GM18507 (cell line): ENCODE results near the gene CHRDL1.
"Not testable (repeated sequence)": the region's sequence is repeated elsewhere in the genome, so short reads cannot be mapped to it uniquely, and the experiment has no call there.

Source experiments
- DNase-seq: peaks from one replicate; pipeline ENCODE4 v3.0.0; 2011; ENCODE audit warnings: low read depth; ENCODE audit not compliant: insufficient read length; ENCODE audit errors: extremely low spot score
- FAIRE-seq: peaks from 2 replicates; lab custom pipeline; 2011; peaks lifted over from hg19 to GRCh38; lab: Jason Lieb, UNC

Gene CHRDL1

GRCh38 chrX:110671068-110671803, 124.4 kb downstream of the CHRDL1 start:
- FAIRE-seq = peak; percentile 71

DNA sequence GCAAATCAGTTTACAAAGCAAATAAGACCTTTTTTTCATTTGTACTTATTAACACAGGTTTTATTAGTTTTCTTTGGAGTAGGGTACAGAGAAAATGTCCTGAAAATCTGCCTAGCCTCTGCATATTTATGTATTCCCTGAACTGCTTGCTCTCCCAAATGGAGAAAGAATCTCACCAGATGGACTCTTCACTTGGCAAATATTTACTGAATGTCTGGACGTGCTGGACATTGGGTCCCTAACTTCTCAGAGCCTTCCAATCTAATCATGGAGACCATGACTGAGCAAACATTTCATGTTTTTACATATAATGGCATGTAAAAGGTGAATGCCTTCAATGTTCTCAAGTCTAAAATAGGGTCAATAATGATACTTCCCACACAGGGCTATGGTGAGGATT, 126.0 kb downstream of the CHRDL1 start:
- DNase-seq = no peak
- no peak for FAIRE-seq

More at GRCh38 chrX:110671068-110671803, 124.4 kb downstream of the CHRDL1 start:
- DNase-seq = no peak

DNA sequence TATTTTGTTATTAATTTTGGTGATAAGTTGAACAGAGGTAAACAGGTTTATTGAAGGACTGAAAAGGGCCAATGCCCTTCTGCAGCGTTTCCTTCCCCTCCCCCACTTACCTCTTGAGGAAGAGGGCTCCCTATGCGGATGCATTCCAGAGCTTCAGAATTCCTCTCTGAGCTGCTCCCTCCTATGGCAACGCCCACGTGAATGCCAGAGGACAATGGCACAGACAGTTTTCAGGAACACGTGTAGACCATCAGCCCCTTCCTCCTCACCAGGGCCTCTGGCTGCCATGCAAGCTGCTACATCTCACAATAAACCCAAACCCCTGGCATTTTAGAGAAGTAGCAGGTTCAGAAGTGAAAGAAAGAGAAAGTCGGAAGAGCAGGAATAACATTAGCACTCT, 127.9 kb downstream of the CHRDL1 start:
- DNase-seq (no peak), FAIRE-seq (no peak)

DNA sequence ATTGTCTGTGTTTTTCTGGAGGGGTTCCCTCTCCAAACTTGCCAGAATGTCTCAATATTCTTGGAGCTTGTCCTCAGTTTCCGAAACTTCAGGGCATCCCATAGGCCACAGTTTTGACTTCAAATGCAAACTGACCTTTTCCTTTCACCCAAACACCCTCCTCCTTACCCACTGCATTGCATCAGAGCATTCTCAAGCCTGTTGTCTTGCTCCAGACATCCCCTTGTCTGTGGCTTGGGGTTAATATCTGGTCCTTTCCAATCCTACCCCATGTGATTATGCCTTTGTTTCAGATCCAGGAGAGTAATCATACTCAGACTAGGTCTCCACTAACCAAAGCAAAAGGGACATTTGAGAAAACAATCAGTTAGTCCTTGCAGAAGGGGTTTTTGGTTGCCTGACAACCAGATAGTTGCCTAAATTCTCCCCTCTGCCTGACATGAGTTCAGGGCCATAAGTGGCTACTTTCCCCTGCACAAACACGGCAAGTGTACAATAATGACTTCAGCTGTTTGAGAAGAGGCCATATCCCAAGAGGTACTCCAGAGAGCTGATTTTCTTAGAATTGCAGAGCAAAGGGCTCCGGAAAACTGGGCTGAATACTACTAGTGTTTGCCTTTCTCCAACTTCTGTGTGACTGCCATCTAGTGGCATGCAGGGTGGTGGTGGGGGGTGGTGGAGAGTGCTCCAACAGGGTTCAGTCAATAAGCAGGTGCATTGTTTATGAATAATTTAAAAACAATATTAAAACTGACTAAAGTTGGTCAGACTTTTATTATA, 130.2 kb downstream of the CHRDL1 start:
- DNase-seq (no peak), FAIRE-seq (peak; percentile 82)

GRCh38 chrX:110657073-110657472, 138.5 kb downstream of the CHRDL1 start:
- DNase-seq = no peak
- no peak for FAIRE-seq

GRCh38 chrX:110654280-110654679, 141.3 kb downstream of the CHRDL1 start:
- not testable (repeated sequence) for DNase-seq, FAIRE-seq

DNA sequence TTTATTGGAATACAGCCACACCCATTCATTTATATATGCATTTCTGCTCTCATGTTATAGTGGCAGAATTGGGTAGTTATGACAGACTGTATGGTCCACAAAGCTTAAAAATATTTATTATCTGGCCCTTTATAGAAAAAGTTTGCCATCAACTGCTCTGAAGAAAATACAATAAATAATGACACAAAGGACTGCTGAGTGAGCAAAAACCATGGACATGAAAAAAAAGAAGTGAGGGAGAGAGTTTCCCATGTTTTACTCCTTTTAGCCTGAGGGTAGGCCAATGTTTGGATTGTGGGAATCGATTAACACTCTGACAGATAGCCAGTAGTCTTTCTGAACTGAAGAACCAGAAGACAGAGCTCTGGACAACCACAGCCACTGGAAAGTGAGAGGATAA, 149.2 kb downstream of the CHRDL1 start:
- no peak for DNase-seq
- no peak for FAIRE-seq
